Colonic mucosa (tissue), 4 donors: ENCODE data around the gene ZDHHC17. TPM values are rescaled to one million over a fixed set of nuclear protein-coding genes. Genes with fewer than 3 reads are reported as not detected.
"Not testable (repeated sequence)": the region's sequence is repeated elsewhere in the genome, so short reads cannot be mapped to it uniquely, and the experiment has no call there.

Experiments used
- DNase-seq: peaks from one replicate; pipeline ENCODE4 v3.0.0-alpha.2; 2020
- H3K27ac ChIP-seq: fragments of 200-600 bp; one replicate; pipeline ENCODE4 v1.8.0; 2021
- H3K27me3 ChIP-seq: fragments of 200-600 bp; one replicate; pipeline ENCODE4 v1.8.0; 2021
- H3K36me3 ChIP-seq: fragments of 200-600 bp; one replicate; pipeline ENCODE4 v1.8.0; 2021
- H3K4me1 ChIP-seq: fragments of 200-600 bp; one replicate; pipeline ENCODE4 v1.8.0; 2021; ENCODE audit warnings: mild to moderate bottlenecking
- H3K4me3 ChIP-seq: fragments of 200-600 bp; one replicate; pipeline ENCODE4 v1.8.0; 2021
- H3K9ac ChIP-seq, 2 donors: one replicate each; pipeline ENCODE4 v1.7.0; 2013; ENCODE audit warnings: control low read depth in 2 of 2, low read depth in 2 of 2, low read length in 2 of 2
- H3K9me3 ChIP-seq: fragments of 200-600 bp; one replicate; pipeline ENCODE4 v1.8.0; 2021
- CTCF ChIP-seq: fragments of 200-600 bp; IDR thresholded peaks from one replicate; pipeline ENCODE4 v1.8.0; 2022; ENCODE audit warnings: antibody characterized with exemption, mild to moderate bottlenecking
- intact Hi-C: fragments of 100-400 bp; cut with DNase I; formaldehyde crosslinking; loops from one replicate; pipeline ENCODE4 v1.14.1; 2022
- total RNA-seq, 2 donors: library from RNA; stranded (reverse); fragmentation: NEBNext Ultra II Directional in 1 of 2; extraction: Animal tissue kit (Norgen Biotek cat#: 25700) in 1 of 2; gene quantifications; one replicate each; pipeline ENCODE4 v1.2.1, GENCODE V29; 2021
- donor health status: healthy.
- donor health status: DM: no; HTN: no; CAD: no.
- donor health status: DM: no; HTN: no; CAD: no.

ZDHHC17 gene
- total RNA-seq, 2 donors from 2014 or later, result 15.7 to 16.6 TPM

GRCh38 chr12:76719171-76720041 lies 44.5 kb upstream of the ZDHHC17 start:
- Histone ChIP-seq H3K4me3 (no peak overlapping the region), H3K9ac (no peak overlapping the region), H3K36me3 (no peaks in the 10 kb centered on the region), H3K4me1 (no peaks in the 10 kb centered on the region), H3K27me3 (no peaks in the 10 kb centered on the region), H3K27ac (no peak overlapping the region), H3K9me3 (no peaks in the 10 kb centered on the region)
- intact Hi-C loops, result no loop called here
- no peak for TF ChIP-seq CTCF
- no peak for DNase-seq

DNA sequence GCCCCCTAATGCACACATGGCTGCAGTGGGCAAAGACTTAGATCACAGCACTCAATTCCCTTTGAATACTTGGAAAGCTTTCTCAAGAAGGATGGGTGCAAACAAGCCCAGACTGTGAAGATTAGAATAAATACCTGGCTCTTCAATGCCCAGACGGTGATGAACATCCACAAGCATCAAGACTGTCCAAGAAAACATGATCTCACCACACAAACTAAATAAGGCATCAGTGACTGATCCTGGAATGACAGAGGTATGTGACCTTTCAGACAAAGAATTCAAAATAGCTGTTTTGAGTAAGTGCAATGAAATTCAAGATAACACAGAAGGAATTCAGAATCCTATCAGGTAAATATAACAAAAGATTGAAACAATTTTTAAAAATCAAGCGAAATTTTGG lies 43.8 kb upstream of the ZDHHC17 start:
- H3K9ac ChIP-seq, result no peak overlapping the region
- TF ChIP-seq CTCF, result no peak
- intact Hi-C loops, result no loop called here

GRCh38 chr12:76726626-76727025 lies 37.3 kb upstream of the ZDHHC17 start:
- intact Hi-C loops, result no loop called here
- Histone ChIP-seq H3K27ac (no peak overlapping the region), H3K9me3 (no peaks in the 10 kb centered on the region), H3K4me3 (no peak overlapping the region), H3K4me1 (no peaks in the 10 kb centered on the region), H3K9ac (no peak overlapping the region), H3K27me3 (no peaks in the 10 kb centered on the region), H3K36me3 (no peaks in the 10 kb centered on the region)
- DNase-seq, result no peak
- TF ChIP-seq CTCF, result no peak

More for the DNA sequence above, 43.8 kb upstream of the ZDHHC17 start:
- H3K4me3 ChIP-seq, result no peak overlapping the region
- no peaks in the 10 kb centered on the region for H3K27me3 ChIP-seq
- H3K9me3 ChIP-seq, result no peaks in the 10 kb centered on the region
- H3K27ac ChIP-seq, result no peak overlapping the region
- DNase-seq, result no peak
- no peaks in the 10 kb centered on the region for H3K36me3 ChIP-seq
- no peaks in the 10 kb centered on the region for H3K4me1 ChIP-seq

DNA sequence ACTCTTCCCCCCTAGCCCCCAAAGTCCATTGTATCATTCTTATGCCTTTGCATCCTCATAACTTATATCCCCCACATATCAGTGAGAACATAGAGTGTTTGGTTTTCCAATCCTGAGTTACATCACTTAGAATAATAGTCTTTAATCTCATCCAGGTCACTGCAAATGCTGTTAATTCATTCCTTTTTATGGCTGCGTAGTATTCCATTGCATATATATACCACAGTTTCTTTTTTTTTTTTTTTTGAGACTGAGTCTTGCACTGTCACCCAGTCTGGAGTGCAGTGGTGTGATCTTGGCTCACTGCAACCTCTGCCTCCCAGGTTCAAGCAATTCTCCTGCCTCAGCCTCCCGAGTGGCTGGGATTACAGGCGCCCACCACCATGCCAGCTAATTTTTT lies 31.7 kb upstream of the ZDHHC17 start:
- H3K36me3 ChIP-seq, H3K9me3 ChIP-seq, intact Hi-C loops, DNase-seq, H3K4me3 ChIP-seq, H3K27ac ChIP-seq, H3K27me3 ChIP-seq, H3K9ac ChIP-seq, H3K4me1 ChIP-seq: not testable (repeated sequence)

GRCh38 chr12:76737689-76738088 lies 26.2 kb upstream of the ZDHHC17 start:
- DNase-seq, H3K4me3 ChIP-seq, H3K27ac ChIP-seq, H3K9ac ChIP-seq, H3K27me3 ChIP-seq, H3K4me1 ChIP-seq, H3K36me3 ChIP-seq, H3K9me3 ChIP-seq, intact Hi-C loops: not testable (repeated sequence)

- DNase-seq, result peak; percentile 35
- no peak overlapping the region for H3K27ac ChIP-seq
- intact Hi-C loops, result no loop called here
Measured at GRCh38 chr12:76738824-76739579, 24.9 kb upstream of the ZDHHC17 start.

More at GRCh38 chr12:76738824-76739579, 24.9 kb upstream of the ZDHHC17 start:
- Histone ChIP-seq H3K9ac (no peak overlapping the region), H3K9me3 (no peaks in the 10 kb centered on the region), H3K27me3 (no peaks in the 10 kb centered on the region), H3K4me3 (no peak overlapping the region), H3K36me3 (no peaks in the 10 kb centered on the region), H3K4me1 (no peaks in the 10 kb centered on the region)
- no peak for TF ChIP-seq CTCF
